ENCODE measurements around the gene REN. TPM values are rescaled to one million over a fixed set of nuclear protein-coding genes. Genes with fewer than 3 reads are reported as not detected.

REN gene
- total RNA-seq, 4 donors from 2014 or later: 0.38 to 0.99 TPM; not detected in 2

- H3K9me3 ChIP-seq: peaks cover 0 to 9% (median 0%) of the 10 kb centered on the region in 3 donors
- TF ChIP-seq CTCF (IDR thresholded peaks at IDR 0.05) (no peak), POLR2A (IDR thresholded peaks at IDR 0.05) (no peak)
- intact Hi-C loops (cut with DNase I): no loop called here
- DNase-seq: no peak
- peaks cover 0 to 20% (median 5%) of the 10 kb centered on the region in 3 donors for H3K4me1 ChIP-seq
- no peak overlapping the region for H3K4me3 ChIP-seq
- H3K27me3 ChIP-seq: peaks cover 0 to 45% (median 0%) of the 10 kb centered on the region in 4 donors
- WGBS, 2 donors: 52 to 64% methylated on average over 3 of the region's 3 CpGs
- H3K36me3 ChIP-seq: no peaks in the 10 kb centered on the region
- H3K27ac ChIP-seq: no peak overlapping the region
These were observed 8.8 kb upstream of the REN start for GRCh38 chr1:204174958-204175357.

- H3K36me3 ChIP-seq: no peaks in the 10 kb centered on the region
- DNase-seq: no peak
- H3K4me3 ChIP-seq: no peak overlapping the region
- TF ChIP-seq CTCF (IDR thresholded peaks at IDR 0.05) (no peak), POLR2A (IDR thresholded peaks at IDR 0.05) (no peak)
- H3K9me3 ChIP-seq: peaks cover 0 to 20% (median 8%) of the 10 kb centered on the region in 3 donors
- peaks cover 0 to 30% (median 0%) of the 10 kb centered on the region in 4 donors for H3K27me3 ChIP-seq
- WGBS, 2 donors: 86 to 97% methylated on average over 2 of the region's 2 CpGs
- peaks cover 0 to 20% (median 5%) of the 10 kb centered on the region in 3 donors for H3K4me1 ChIP-seq
- intact Hi-C loops (cut with DNase I): no loop called here
- no peak overlapping the region for H3K27ac ChIP-seq
These were observed 6.4 kb upstream of the REN start for GRCh38 chr1:204172404-204173029.

GRCh38 chr1:204171751-204172178, 5.6 kb upstream of the REN start:
- peak overlapping the region in 3 of 4 donors; percentile 56 to 72 (median 72) for H3K27ac ChIP-seq
- 27 to 39% methylated on average over 4 of the region's 4 CpGs for WGBS, 2 donors

GRCh38 chr1:204170494-204171155, 4.5 kb upstream of the REN start:
- Histone ChIP-seq H3K27me3 (peaks cover 0 to 19% (median 0%) of the 10 kb centered on the region in 4 donors), H3K27ac (no peak overlapping the region), H3K9me3 (peaks cover 0 to 20% (median 8%) of the 10 kb centered on the region in 3 donors), H3K4me1 (peaks cover 0 to 20% (median 5%) of the 10 kb centered on the region in 3 donors), H3K4me3 (no peak overlapping the region), H3K36me3 (no peaks in the 10 kb centered on the region)
- TF ChIP-seq CTCF (IDR thresholded peaks at IDR 0.05) (no peak), POLR2A (IDR thresholded peaks at IDR 0.05) (no peak)
- intact Hi-C loops (cut with DNase I): no loop called here
- WGBS, 2 donors: 83 to 88% methylated on average over 3 of the region's 3 CpGs
- no peak for DNase-seq

More at GRCh38 chr1:204171751-204172178, 5.6 kb upstream of the REN start:
- no peak overlapping the region for H3K4me3 ChIP-seq
- TF ChIP-seq CTCF (IDR thresholded peaks at IDR 0.05): no peak
- no peak for TF ChIP-seq POLR2A (IDR thresholded peaks at IDR 0.05)
- peaks cover 0 to 20% (median 8%) of the 10 kb centered on the region in 3 donors for H3K9me3 ChIP-seq
- intact Hi-C loops (cut with DNase I): no loop called here
- peaks cover 0 to 26% (median 0%) of the 10 kb centered on the region in 4 donors for H3K27me3 ChIP-seq
- peaks cover 0 to 20% (median 5%) of the 10 kb centered on the region in 3 donors for H3K4me1 ChIP-seq
- DNase-seq: no peak
- no peaks in the 10 kb centered on the region for H3K36me3 ChIP-seq

GRCh38 chr1:204169858-204170257, 3.7 kb upstream of the REN start:
- intact Hi-C loops (cut with DNase I): no loop called here

More at GRCh38 chr1:204169858-204170257, 3.7 kb upstream of the REN start:
- Histone ChIP-seq H3K9me3 (peaks cover 0 to 20% (median 8%) of the 10 kb centered on the region in 3 donors), H3K27me3 (peaks cover 0 to 13% (median 0%) of the 10 kb centered on the region in 4 donors), H3K4me3 (no peak overlapping the region), H3K4me1 (peaks cover 0 to 20% (median 5%) of the 10 kb centered on the region in 3 donors), H3K36me3 (no peaks in the 10 kb centered on the region), H3K27ac (no peak overlapping the region)
- no peak for TF ChIP-seq CTCF (IDR thresholded peaks at IDR 0.05)
- TF ChIP-seq POLR2A (IDR thresholded peaks at IDR 0.05): no peak
- WGBS, 2 donors: 82 to 96% methylated on average over 4 of the region's 4 CpGs
- DNase-seq: no peak
